ENCODE data around the gene SLA2.

SLA2 gene

DNA sequence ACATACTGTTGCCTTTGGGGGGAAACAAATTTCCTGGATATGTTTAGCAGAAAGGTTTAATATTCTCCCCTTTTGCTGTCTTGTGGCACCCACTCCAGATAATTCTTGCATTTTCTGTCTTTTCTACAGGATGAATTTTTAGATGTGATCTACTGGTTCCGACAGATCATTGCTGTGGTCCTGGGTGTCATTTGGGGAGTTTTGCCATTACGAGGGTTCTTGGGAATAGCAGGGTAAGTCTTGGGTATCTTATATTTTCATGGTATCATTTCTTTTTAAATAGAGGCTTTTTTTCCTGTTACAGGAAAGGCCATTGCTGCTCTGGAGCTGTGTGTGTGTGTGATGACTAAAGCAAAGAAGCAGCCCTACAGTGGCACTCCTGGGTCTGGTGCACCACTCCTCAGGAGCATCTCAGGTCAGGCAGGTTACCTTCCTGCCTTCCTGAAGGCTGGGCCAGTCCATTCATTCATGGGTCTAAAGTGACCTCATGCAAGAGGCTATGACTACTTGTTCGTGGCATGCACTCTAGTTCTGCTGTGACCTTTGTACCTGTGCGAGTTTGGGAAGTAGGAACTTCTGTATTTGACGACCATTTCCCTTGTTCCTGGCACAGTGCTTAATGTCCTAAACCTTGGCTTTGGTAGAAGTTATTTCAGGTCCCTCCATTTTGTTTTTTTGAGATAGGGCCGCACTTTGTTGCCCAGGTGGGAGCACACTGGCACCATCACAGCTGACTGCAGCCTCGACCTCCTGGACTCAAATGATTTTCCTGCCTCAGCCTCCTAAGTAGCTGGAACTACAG is 38.2 kb downstream of the SLA2 start:
- peaks cover 8% of the 10 kb centered on the region; the same call in 1 of the 2 replicates for H3K36me3 ChIP-seq (ENCODE audit: low read length)
- no peaks in the 10 kb centered on the region for H3K27me3 ChIP-seq (ENCODE audit: low read length)
- H3K9me3 ChIP-seq (ENCODE audit: insufficient read depth, low read length) = no peaks in the 10 kb centered on the region
- H2AFZ ChIP-seq (ENCODE audit: low read depth, low read length, severe bottlenecking) = no peak overlapping the region
- no peak overlapping the region for H3K4me3 ChIP-seq (ENCODE audit: insufficient read depth, low read length, poor library complexity, severe bottlenecking)
- no peak overlapping the region for H3K27ac ChIP-seq (ENCODE audit: low read depth, low read length)
- H4K20me1 ChIP-seq (ENCODE audit: low read depth, low read length) = peaks cover 12% of the 10 kb centered on the region; the same call in 1 of the 2 replicates
- peak overlapping the region; percentile 97 for H3K9ac ChIP-seq (ENCODE audit: low read length)
- no peaks in the 10 kb centered on the region for H3K9me2 ChIP-seq (replicated peaks; ENCODE audit: insufficient read depth, low read length)
- TF ChIP-seq CTCF (IDR thresholded peaks at IDR 0.05; ENCODE audit: insufficient read depth, low read length, poor library complexity, severe bottlenecking) (no peak), EZH2phosphoT487 (conservative IDR thresholded peaks at IDR 0.05; ENCODE audit: low read length) (no peak)
- peak overlapping the region; percentile 92 for H3K4me2 ChIP-seq (ENCODE audit: low read depth, low read length, poor library complexity, severe bottlenecking)
- H3F3A ChIP-seq (ENCODE audit: insufficient read depth) = peaks cover 16% of the 10 kb centered on the region
- H3K79me2 ChIP-seq (ENCODE audit: insufficient read depth, low read length) = peaks cover 30% of the 10 kb centered on the region

DNA sequence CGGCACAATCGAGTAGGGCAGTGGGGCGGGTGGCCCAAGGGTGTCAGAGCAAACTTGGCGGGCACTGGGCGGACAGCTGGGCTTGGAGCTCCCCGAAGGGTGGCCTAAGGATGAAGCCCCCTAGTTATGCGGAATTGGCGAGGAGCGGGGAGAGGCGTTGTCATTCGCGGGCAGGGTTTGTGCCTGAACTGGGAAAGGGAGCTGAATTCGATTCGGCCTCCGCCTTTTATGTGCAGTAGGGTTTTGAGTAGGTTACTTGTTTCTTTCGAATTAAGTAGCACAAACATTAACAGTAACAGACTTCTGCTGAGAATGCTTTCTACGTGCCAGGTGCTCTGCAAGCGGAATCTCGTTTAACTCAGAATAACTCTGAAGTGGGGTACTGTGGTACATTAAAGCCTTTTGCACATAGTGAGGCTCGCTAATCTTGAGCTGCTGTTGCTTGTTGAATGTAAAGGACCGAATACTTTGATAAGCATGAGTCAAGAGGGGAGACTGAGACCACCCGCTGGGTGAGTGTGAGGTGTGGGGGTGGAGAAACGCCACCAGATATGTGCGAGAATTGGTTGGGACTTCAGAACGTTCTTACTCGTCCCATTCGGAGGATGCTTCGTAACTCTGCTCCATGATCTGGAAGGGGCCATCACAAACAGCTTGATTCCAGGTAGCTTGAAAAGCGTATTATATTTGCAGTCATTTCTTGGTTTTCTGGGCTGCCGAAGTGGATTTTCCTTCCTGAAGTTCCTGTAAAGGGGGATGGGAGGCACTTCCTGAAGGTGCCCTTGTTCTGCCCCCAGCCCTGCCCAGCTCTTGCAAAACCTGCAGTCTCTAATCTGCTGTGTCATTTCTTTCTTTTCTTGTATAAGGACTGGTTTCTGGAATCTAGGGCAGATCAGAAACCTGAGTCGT is 39.6 kb downstream of the SLA2 start:
- Histone ChIP-seq H3K27ac (ENCODE audit: low read depth, low read length) (peak overlapping the region; percentile 65), H3K9ac (ENCODE audit: low read length) (peak overlapping the region; percentile 97), H4K20me1 (ENCODE audit: low read depth, low read length) (peaks cover 12% of the 10 kb centered on the region; the same call in 1 of the 2 replicates), H3K4me2 (ENCODE audit: low read depth, low read length, poor library complexity, severe bottlenecking) (peak overlapping the region; percentile 92), H3K79me2 (ENCODE audit: insufficient read depth, low read length) (peaks cover 30% of the 10 kb centered on the region), H3K9me2 (replicated peaks; ENCODE audit: insufficient read depth, low read length) (no peaks in the 10 kb centered on the region), H3K4me3 (ENCODE audit: insufficient read depth, low read length, poor library complexity, severe bottlenecking) (peak overlapping the region; percentile 90), H3K36me3 (ENCODE audit: low read length) (peaks cover 6% of the 10 kb centered on the region; the same call in 1 of the 2 replicates), H2AFZ (ENCODE audit: low read depth, low read length, severe bottlenecking) (peak overlapping the region; percentile 23), H3F3A (ENCODE audit: insufficient read depth) (peaks cover 16% of the 10 kb centered on the region), H3K27me3 (ENCODE audit: low read length) (no peaks in the 10 kb centered on the region), H3K9me3 (ENCODE audit: insufficient read depth, low read length) (no peaks in the 10 kb centered on the region)
- TF ChIP-seq CTCF (IDR thresholded peaks at IDR 0.05; ENCODE audit: insufficient read depth, low read length, poor library complexity, severe bottlenecking) (no peak), EZH2phosphoT487 (conservative IDR thresholded peaks at IDR 0.05; ENCODE audit: low read length) (no peak)

DNA sequence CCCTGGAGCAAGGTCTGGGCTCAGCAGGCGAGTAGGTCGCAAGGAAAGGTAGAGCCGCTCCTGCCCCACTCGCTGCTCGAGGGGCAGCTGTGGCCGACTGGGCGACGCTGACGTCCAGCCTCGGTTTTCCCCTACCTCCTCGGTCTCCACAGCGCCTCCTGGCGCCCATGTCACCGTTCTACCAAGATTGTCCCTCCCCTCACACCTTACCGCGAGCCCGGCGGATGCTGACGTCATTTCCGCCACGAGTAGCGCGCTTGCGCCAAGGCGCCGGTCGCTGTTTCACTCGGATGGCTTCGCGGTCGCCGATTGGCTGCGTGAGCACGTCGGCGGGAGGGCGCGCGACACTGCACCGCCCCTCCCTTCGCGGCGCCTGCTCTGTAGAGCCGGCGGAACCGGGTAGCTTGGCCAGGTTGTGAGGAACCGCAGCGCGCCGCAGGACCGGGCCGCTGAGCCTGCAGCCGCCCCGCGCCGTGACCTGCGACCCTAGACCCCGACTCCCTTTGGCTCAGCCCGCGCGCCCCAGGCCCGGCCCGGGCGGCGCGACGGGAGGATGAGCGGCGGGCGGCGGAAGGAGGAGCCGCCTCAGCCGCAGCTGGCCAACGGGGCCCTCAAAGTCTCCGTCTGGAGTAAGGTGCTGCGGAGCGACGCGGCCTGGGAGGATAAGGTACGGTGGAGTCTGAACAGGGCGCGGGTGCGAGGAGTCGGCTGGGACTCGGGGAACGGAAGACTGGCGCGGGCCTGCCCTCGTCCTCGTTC is 40.4 kb downstream of the SLA2 start, which contains the start of gene RAB5IF:
RAB5IF (plus strand) TSS at position 381 of the 759 bp plus-strand sequence; CDS start at position 554, 173 bp downstream.
- Histone ChIP-seq H3F3A (ENCODE audit: insufficient read depth) (peaks cover 16% of the 10 kb centered on the region), H3K27ac (ENCODE audit: low read depth, low read length) (peak within 1 kb of the TSS; percentile 76)

More for the DNA sequence above, 40.4 kb downstream of the SLA2 start, which contains the start of gene RAB5IF:
- TF ChIP-seq CTCF (IDR thresholded peaks at IDR 0.05; ENCODE audit: insufficient read depth, low read length, poor library complexity, severe bottlenecking) (peak; percentile 70), EZH2phosphoT487 (conservative IDR thresholded peaks at IDR 0.05; ENCODE audit: low read length) (no peak)
- Histone ChIP-seq H3K36me3 (ENCODE audit: low read length) (peaks cover 3% of the 10 kb centered on the region; the same call in 1 of the 2 replicates), H3K27me3 (ENCODE audit: low read length) (no peaks in the 10 kb centered on the region), H3K9me3 (ENCODE audit: insufficient read depth, low read length) (no peaks in the 10 kb centered on the region), H3K4me3 (ENCODE audit: insufficient read depth, low read length, poor library complexity, severe bottlenecking) (peak within 1 kb of the TSS; percentile 90), H4K20me1 (ENCODE audit: low read depth, low read length) (peaks cover 12% of the 10 kb centered on the region; the same call in 1 of the 2 replicates), H3K9me2 (replicated peaks; ENCODE audit: insufficient read depth, low read length) (no peaks in the 10 kb centered on the region), H2AFZ (ENCODE audit: low read depth, low read length, severe bottlenecking) (peak within 1 kb of the TSS; percentile 52), H3K79me2 (ENCODE audit: insufficient read depth, low read length) (peaks cover 30% of the 10 kb centered on the region), H3K9ac (ENCODE audit: low read length) (peak within 1 kb of the TSS; percentile 97), H3K4me2 (ENCODE audit: low read depth, low read length, poor library complexity, severe bottlenecking) (peak within 1 kb of the TSS; percentile 92)

Measured in SU-DHL-6 (cell line).